NAMALWA (cell line): Measurements from ENCODE around the gene ZNF487.
"Not testable (repeated sequence)": the region's sequence is repeated elsewhere in the genome, so short reads cannot be mapped to it uniquely, and the experiment has no call there.

Experiments used
- DNase-seq: peaks from one replicate; pipeline ENCODE4 v3.0.0-alpha.2; 2015; ENCODE audit warnings: low spot score

The ZNF487 gene

DNA sequence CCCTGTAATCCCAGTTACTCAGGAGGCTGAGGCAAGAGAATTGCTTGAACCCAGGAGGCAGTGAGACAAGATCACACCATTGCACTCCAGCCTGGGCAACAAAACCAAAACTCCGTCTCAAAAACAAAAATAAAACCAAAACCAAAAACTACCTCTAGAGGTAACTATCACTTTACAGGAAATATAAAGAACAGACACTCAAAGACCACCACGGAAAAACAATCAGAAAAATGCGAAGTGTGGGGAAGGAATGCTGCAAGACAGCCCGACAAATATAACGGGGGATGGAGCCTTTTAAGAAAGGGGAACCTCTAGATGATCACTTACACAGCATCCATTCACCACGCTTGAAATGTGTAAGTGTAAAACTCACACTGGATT lies 32.2 kb upstream of the ZNF487 start:
- peak; percentile 55 for DNase-seq

DNA sequence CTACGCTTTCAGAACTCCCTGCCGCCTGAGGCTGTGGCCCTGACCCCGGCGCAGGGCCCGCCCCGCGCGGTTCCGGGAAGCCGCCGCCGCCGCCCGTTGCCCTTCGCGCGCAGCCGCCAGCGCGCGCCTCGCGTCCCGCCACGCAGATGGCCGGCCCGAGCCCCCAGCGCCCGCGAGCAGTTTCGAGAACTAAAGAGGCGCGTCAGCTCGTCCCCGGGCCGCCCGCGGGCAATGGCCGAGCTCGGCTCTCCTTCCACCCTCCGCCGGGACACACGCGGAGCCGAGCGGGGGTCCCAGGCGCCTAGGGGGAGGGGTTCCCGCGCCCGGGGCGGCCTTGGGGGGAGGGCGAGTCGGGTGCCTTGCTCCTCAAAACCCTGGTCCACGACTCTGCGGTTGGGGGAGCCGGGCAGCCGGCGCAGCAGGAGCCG lies 29.7 kb upstream of the ZNF487 start:
- peak; percentile 66 for DNase-seq

DNA sequence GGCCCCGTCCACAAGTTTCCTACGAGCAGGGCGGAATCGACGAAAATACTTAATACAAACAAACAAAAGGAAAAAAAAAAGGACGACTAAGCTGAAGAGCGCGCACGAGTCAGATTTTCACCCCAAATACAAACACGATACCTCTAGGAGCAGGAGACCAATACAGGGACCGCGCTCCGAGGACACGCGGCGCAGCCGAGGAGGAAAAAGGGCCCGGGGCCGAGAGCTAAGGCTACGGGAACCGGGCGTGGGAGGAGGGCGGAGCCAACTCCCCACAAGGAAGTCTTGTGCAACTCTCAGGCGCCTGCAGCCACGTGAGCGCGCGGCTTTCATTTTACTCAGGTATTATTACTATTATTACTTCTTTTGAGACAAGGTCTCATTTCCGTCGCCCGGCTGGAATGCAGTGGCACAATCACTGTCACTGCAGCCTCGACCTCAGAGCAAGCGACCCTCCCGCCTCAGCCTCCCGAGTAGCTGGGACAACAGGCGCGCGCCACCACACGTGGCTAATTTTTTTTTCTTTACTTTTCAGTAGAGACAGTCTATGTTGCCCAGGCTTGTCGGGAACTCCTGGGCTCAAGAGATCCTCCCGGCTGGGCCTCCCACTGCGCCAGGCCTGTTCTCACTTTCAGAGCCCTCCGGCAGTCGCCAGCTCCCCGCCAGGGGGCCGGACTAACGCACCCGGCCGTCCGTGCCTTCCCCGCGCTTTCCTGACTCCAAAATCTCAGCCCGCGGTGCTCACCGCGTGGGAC lies 29.2 kb upstream of the ZNF487 start:
- DNase-seq = peak; percentile 91

DNA sequence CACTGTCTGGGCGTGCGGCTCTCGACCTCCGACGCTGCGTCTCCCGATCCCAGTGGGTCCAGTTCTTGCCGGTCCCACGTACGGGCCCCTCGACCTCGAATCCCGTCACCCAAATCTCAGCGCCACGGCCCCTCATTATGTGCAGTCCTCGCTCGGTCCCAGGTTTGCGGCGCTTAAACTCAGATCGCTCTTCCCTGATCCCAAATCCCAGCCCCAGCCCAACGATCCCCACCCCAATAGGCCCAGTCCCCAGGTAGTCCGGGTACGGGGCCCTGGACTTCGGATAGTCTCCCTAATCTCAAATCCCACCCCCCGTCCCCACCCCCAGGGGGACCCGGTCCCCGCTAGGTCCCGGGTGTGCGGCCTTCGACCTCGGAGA lies 28.6 kb upstream of the ZNF487 start:
- no peak for DNase-seq

DNA sequence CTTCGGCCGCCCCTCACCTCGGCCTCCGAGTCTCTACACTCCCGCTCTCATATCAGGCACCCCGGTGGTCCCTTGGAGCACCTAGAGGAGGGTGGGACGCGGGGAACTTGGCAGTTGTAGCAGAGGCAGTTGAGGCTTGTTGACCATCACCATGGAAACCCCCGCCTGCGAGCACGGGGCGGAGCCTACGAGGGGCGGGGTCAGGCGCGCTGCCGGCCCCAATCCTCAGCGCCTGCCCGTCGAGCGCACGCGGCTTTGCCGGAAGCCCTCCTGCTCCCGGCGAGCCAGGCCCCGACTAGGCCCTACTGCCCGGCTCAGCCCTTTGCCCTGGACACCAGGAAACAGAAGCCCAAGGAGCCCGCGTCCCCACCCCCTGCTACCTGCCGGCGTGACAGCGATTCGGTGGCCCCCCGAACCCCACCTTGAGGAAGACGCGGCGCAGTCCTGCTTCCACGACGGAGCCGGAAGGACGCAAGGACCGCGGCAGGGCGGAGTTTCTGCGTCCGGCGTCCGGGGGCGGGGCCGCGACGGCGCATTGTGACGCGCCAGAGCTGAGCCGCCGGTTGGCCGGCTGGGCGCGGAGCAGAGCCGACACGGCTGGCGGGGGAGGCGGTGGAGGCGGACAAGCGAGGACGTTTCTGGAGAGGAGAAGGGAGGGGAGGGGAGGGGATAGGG lies 28.1 kb upstream of the ZNF487 start, which contains the start of gene HNRNPF:
HNRNPF (minus strand) TSS at position 477 of the 675 bp plus-strand sequence. CDS start 21,302 bp downstream, outside the sequence.
- peak; percentile 93 for DNase-seq

DNA sequence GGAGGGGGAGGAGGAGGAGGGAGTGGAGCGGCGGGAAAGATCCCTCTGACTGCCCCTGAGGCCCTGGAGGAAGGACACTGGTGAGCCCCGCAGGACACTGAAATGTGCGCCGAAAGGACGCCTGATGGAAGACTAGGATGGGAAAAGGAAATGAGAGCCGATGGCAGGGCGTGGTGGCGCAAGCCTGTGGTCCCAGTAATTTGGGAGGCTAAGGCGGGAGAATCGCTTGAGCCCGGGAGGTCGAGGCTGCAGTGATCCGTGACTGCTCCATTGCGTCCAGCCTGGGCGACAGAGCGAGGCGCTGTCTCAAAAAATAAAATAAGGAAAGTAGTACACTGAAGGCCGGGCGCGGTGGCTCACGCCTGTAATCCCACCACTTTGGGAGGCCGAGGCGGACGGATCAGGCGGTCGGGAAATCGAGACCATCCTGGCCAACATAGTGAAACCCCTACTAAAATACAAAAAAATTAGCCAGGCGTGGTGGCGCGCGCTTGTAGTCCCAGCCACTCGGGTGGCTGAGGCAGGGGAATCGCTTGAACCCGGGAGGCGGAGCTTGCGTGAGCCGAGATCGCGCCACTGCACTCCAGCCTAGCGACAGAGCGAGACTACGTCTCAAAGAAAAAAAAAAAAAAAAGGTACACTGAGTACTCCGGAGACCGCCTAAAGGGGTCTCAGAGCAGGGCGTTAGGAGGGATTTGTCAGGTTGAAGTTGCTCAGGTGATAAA lies 27.4 kb upstream of the ZNF487 start:
- peak; percentile 84 for DNase-seq

DNA sequence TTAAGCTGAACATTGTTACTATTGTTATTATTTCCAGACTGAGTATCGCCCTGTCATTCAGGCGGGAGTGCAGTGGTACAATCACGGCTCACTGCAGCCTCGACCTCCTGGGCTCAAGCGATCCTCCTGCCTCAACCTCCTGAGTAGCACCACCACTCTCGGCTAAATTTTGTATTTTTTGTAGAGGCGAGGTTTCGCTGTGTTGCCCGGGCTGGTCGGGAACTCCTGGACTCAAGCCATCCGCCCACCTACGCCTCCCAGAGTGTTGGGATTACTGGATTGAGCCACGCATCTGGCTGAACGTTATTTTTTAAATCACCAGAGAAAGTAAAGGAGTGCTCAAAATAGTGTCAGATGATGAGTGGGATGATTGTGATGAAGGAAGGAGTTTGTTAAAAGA lies 26.6 kb upstream of the ZNF487 start:
- DNase-seq = no peak

DNA sequence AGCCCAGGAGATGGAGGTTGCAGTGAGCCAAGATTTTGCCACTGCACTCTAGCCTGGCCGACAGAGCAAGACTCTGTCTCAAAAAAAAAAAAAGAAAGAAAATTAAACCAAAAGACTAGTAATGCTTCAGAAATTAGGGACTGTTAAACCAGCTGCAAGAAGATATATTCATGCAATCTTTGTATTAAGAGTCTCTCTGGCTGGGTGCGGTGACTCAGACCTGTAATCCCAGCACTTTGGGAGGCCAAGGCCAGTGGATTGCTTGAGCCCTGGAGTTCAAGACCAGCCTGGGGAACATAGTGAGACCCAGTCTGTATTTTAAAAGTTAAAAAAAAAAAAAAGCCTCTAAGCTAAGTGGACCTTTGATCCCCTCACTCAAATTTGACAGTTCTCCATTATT lies 25.4 kb upstream of the ZNF487 start:
- no peak for DNase-seq

DNA sequence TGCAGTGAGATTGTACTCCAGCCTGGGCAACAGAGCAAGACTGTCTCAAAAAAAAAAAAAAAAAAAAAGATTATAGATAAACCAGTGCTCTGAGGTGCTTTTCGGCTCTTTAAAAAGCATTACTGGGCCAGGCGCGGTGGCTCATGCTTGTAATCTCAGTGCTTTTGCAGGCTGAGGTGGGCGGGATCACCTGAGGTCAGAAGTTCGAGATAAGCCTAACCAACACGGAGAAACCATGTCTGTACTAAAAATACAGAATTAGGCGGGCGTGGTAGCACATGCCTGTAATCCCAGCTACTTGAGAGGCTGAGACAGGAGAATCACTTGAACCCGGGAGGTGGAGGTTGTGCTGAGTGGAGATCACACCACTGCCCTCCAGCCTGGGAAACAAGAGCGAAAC lies 21.4 kb upstream of the ZNF487 start:
- no peak for DNase-seq

DNA sequence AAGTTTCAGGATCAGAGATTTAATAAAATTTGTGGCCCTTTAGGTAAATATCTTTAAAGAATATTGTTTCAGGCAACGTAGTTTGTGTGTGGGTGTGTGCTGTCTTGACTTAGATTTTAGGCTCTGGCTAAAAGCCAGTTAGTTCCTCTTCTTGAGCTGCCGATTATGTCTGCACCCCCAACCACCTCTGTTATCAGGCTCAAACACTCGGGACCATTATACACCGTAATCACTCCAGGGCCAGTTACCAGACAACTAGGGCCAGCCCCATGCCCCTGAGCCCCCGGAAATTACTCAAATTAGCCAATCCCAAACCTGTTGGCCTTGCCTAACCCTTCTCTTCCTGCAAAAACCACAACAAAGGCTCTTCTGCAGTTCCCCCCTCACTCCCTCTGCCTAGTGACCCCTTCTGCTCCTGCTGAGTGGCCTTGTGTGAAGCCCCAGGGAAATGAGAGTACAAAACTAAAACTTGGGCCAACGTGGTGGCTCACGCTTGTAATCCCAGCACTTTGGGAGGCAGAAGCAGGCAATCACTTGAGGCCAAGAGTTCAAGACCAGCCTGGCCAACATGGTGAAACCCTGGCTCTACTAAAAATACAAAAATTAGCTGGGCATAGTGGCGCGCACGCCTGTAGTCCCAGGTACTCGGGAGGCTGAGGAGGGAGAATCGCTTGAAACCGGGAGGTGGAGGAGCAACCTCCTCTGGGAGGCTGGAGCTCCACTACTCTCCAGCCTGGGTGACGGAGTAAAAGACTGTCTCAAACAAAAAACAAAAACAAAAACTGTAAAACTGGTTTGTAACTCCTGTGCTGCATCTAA lies 18.8 kb upstream of the ZNF487 start:
- DNase-seq = peak; percentile 84

DNA sequence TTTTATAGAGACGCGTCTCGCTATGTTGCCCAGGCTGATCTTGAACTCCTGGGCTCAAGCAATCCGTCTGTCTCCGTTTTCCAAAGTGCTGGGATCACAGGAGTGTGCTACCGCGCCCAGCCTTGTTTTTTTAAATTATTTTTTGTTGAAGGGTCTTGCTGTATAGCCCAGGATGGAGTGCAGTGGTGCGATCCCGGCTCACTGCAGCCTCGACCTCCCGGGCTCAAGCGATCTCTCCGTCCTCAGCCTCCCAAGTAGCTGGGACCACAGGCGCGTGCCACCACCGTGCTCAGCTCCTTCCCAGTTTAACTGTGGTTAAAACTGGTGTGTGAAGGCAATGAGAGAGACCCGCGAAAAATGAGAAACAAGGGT lies 16.9 kb upstream of the ZNF487 start:
- DNase-seq = no peak

DNA sequence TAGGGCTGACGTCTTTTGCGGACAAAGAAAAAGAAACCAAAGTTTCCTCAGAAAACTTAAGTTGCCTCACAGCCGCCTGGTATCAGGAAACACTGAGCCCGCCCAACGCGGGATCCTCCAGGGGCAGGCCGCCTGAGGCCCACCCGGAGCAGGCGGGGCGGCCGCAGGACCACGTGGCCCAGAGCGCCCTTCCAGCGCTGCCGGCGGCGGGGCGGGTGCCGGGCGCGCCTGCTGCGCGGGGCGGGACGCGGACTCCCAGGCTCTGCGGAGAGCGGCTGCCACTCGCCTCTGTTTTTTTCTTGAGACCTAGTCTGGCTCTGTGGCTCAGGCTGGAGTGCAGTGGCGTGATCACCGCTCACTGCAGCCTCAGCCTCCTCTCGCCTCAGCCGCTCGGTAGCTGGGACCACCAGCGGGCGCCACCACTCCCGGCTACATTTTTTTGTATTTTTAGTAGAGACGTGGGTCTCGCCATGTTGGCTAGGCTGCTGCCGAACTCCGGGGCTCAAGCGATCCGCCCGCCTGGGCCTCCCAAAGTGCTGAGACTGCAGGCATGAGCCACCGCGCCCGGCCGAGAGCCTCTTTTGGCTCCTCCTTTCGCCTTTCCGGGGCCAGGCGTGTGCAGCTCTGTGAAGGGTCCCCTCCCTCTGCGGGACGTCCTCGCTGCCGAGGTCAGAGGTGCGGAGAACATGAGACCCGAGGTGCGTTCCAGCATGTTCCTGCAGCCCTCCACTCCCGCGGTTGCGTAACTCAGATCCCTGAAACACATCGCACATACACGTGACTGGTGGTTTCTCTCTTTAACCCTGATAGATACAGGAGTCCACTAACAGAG lies 16.3 kb upstream of the ZNF487 start:
- peak; percentile 89 for DNase-seq

DNA sequence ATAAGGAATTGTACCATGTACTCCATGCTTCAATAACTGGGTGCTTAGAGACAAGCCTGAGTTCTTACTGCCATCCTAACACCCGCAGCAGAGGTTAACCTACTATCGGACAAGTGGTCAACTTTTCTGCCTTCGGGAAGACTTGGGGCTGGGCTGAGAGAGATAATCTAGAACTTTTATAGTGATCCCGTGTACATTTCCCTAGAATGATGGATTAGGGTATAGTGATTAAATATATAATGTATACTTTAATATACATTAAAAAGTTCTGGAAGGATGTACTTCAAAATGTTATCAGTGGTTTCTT lies 15.8 kb upstream of the ZNF487 start:
- no peak for DNase-seq

DNA sequence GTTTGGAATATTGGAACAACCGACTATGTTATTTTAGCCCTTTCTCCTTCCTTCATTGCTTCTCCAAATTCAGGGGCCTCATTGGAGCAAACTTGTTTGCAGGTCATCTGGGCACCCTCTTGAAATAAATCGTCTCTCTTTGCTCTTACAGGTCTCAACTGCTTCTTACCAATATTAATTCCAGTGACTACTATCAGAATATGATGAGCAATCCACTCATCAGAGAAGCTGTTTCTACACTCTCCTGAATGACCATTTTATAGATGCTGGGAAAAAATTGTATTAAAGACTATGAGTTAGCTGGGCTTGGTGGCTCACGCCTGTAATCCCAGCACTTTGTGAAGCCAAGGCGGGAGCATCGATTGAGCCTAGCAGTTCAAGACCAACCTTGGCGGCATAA lies 15.4 kb upstream of the ZNF487 start:
- no peak for DNase-seq

DNA sequence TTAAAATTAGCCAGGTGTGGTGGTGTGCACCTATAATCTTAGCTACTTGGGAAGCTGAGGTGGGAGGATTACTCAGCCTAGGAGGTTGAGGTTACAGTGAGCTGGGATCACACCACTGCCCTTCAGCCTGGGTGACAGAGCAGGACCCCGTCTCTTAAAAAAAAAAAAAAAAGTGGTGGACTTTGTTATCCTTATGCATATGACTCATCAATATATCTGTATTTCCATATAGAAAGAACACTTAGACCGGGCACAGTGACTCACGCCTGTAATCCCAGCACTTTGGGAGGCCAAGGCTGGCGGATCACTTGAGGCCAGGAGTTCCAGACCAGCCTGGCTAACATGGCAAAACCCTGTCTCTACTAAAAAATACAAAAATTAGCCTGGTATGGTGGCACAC lies 15.0 kb upstream of the ZNF487 start:
- DNase-seq = not testable (repeated sequence)

DNA sequence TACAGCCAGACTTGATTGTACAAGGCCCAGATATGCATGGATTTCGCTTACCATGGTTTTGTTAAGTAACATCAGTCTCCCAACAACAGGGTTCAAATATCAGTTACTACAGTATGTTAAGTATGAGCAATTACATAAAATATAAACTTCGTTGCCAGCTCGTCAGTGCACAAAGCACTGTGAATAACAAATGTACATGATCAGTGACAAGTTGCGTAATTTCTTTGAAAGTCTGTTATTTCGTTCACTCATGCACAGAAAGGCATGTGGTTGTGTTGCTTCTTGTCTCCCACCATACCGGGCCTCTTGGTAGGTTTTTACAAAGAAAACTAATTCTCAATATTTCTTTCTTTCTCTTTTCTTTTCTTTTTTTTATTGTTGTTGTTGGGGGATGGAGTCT lies 12.5 kb upstream of the ZNF487 start:
- no peak for DNase-seq

DNA sequence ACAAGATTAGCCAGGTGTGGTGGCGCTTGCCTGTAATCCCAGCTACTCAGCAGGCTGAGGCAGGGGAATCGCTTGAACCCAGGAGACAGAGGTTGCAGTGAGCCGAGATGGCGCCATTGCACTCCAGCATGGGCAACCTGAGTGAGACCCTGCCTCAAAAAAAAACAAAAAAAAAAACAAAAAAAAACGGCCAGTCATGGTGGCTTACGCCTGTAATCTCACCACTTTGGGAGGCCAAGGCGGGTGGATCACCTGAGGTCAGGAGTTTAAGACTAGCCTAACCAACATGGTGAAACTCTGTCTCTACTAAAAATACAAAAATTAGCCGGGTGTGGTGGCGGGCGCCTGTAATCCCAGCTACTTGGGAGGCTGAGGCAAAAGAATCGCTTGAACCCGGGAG lies 10.4 kb upstream of the ZNF487 start:
- DNase-seq = not testable (repeated sequence)

DNA sequence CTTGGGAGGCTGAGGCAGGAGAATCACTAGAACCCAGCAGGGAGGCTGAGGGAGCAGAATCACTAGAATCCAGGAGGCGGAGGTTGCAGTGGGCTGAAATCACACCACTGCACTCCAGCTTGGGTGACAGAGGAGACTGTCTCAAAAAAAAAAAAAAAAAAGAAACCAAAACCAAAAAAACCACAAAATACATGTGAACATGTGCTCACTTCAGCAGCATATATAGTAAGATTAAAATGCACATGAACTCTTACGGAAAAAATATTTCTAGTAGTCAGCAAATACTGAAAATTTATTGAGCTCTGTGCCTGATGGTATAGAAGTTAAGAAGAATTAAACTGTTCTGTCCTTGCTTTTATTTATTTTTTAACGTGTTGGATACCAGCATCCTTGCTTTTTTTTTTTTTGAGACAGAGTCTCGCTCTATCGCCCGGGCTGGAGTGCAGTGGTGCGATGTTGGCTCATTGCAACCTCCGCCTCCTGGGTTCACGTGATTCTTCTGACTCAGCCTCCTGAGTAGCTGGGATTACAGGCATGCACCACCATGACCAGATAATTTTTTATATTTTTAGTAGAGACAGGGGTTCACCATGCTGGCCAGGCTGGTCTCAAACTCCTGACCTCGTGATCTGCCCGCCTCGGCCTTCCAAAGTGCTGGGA lies 9.6 kb upstream of the ZNF487 start:
- peak; percentile 66 for DNase-seq

DNA sequence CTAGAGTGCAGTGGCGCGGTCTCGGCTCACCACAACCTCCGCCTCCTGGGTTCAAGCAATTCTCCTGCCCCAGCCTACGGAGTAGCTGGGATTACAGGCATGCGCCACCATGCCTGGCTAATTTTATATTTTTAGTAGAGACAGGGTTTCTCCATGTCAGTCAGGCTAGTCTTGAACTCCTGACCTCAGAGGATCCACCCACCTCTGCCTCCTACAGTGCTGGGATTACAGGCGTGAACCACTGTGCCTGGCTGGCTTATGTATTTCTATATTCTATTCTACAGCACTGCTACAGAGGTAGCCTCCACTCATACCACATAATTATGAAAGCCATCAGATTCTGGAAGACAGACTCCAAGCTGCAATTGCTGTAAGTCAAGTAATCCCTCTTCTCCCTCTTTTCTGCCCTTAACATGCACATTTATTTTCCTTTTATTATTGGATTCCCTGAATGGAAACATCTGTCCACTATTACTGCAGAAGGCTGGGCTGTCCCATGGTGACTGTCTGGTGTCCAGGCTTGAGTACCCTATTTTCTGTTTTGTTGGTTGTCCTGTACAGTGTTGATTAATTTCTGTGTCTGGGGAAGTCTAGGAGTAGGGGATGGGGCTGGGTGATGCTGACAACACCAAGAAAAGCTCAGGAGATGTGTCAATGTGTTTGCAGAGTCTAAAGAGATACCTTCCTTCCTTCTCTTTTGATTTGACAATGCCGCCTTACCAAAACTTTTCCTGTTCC lies 5.8 kb upstream of the ZNF487 start:
- DNase-seq = no peak

DNA sequence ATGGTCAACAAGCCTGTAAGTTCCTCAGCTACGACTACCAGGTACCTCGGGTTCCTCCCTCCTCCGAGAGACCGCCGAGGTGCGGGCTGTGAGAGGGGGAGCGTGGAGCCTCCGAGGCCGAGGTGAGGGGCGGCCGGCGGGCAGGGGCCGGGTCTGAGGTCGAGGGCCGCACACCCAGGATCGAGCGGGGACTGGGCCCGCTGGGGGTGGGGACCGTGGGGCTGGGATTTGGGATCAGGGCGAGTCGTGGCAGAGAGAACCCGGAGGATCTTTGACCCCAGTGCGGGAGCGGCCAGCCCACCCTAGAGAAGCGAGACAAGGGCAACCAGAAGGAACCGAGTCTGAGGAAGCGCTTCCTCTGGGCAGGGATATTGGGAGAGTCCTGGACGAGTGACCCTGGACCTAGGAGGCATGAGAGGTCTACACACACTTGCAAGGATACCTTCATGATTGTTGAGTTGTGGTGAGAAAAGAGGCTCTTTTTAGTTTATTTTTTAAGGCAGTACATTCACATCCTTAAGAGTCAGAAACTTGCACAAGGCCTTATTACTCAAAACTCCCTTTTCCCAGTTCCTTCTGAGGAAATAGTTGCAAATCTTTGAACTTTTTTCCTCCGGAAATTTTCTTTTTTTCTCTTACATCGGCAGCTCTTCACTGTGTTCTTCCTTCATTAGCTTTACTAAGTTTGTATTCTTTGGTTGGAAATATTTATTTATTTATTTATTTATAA lies 395 bp downstream of the ZNF487 start:
- DNase-seq = no peak
